Mesendoderm (in vitro differentiated cells): ENCODE measurements around the gene SPTB.

Experiments
- DNase-seq: peaks from one replicate; pipeline ENCODE4 v3.0.0; 2013
- H2AK5ac ChIP-seq: 2 replicates; pipeline ENCODE4 v1.6.1; 2013; ENCODE audit warnings: low read length, inconsistent platforms
- H2BK120ac ChIP-seq: 2 replicates; pipeline ENCODE4 v1.6.1; 2013; ENCODE audit warnings: low read depth, mild to moderate bottlenecking, low read length, moderate library complexity, mixed read lengths
- H2BK15ac ChIP-seq: replicated peaks from 2 replicates; pipeline ENCODE4 v1.6.1; 2013; ENCODE audit warnings: low read depth, mild to moderate bottlenecking, moderate library complexity
- H2BK5ac ChIP-seq: 2 replicates; pipeline ENCODE4 v1.6.1; 2013; ENCODE audit warnings: low read length, inconsistent platforms
- H3K18ac ChIP-seq: 2 replicates; pipeline ENCODE4 v1.6.1; 2013; ENCODE audit warnings: mild to moderate bottlenecking, low read length, mixed read lengths
- H3K23ac ChIP-seq: one replicate; pipeline ENCODE4 v1.6.1; 2013; ENCODE audit warnings: low read length
- H3K27ac ChIP-seq: 2 replicates; pipeline ENCODE4 v1.5.1; 2013; ENCODE audit warnings: low read depth, mild to moderate bottlenecking, inconsistent platforms, low read length, moderate library complexity
- H3K27me3 ChIP-seq: 2 replicates; pipeline ENCODE4 v1.6.1; 2013; ENCODE audit warnings: low read length, control low read depth, mild to moderate bottlenecking, inconsistent platforms; ENCODE audit not compliant: insufficient read depth, poor library complexity
- H3K36me3 ChIP-seq: 2 replicates; pipeline ENCODE4 v1.6.1; 2013; ENCODE audit warnings: low read length, inconsistent platforms; ENCODE audit not compliant: control insufficient read depth, insufficient read depth
- H3K4ac ChIP-seq: one replicate; pipeline ENCODE4 v1.6.1; 2013; ENCODE audit warnings: low read depth, mild to moderate bottlenecking, low read length, moderate library complexity
- H3K4me1 ChIP-seq: 2 replicates; pipeline ENCODE4 v1.6.1; 2013; ENCODE audit warnings: low read depth, low read length, inconsistent platforms; ENCODE audit not compliant: control insufficient read depth
- H3K4me2 ChIP-seq: 2 replicates; pipeline ENCODE4 v1.6.1; 2013; ENCODE audit warnings: low read length
- H3K4me3 ChIP-seq: 2 replicates; pipeline ENCODE4 v1.5.1; 2013; ENCODE audit warnings: mild to moderate bottlenecking, low read length
- H3K56ac ChIP-seq: one replicate; pipeline ENCODE4 v1.6.1; 2013; ENCODE audit warnings: low read length
- H3K79me1 ChIP-seq: 2 replicates; pipeline ENCODE4 v1.6.1; 2013; ENCODE audit warnings: low read length, inconsistent platforms
- H3K79me2 ChIP-seq: 2 replicates; pipeline ENCODE4 v1.6.1; 2013; ENCODE audit warnings: mild to moderate bottlenecking, low read length; ENCODE audit not compliant: control insufficient read depth, insufficient read depth
- H3K9ac ChIP-seq: 2 replicates; pipeline ENCODE4 v1.6.1; 2013; ENCODE audit warnings: low read length, inconsistent platforms
- H4K5ac ChIP-seq: one replicate; pipeline ENCODE4 v1.6.1; 2013; ENCODE audit warnings: low read length
- H4K8ac ChIP-seq: one replicate; pipeline ENCODE4 v1.6.1; 2013; ENCODE audit warnings: low read depth, mild to moderate bottlenecking, control low read depth, low read length, moderate library complexity
- WGBS: extraction: QIAGEN DNeasy Blood & Tissue Kit; methylation state at CpG from one replicate; pipeline ENCODE4 v1.1.7; 2013; ENCODE audit warnings: low lambda C conversion rate, missing lambda C conversion rate; ENCODE audit not compliant: insufficient coverage; ENCODE audit errors: extremely low coverage; 5-methylcytosine and 5-hydroxymethylcytosine counted together

SPTB gene

GRCh38 chr14:64715628-64716412, 163.9 kb downstream of the SPTB start:
- Histone ChIP-seq H3K4me1 (peaks cover 46% of the 10 kb centered on the region), H2BK120ac (peak overlapping the region; percentile 78), H3K79me2 (peaks cover 46% of the 10 kb centered on the region), H2BK15ac (no peak overlapping the region), H2BK5ac (peak overlapping the region; percentile 54), H3K4me3 (no peak overlapping the region), H3K79me1 (peaks cover 22% of the 10 kb centered on the region), H2AK5ac (no peak overlapping the region), H4K5ac (no peak overlapping the region), H3K36me3 (no peaks in the 10 kb centered on the region), H3K56ac (peak overlapping the region; percentile 88), H3K27me3 (no peaks in the 10 kb centered on the region), H3K4me2 (peak overlapping the region; percentile 44), H3K4ac (peak overlapping the region; percentile 93), H3K9ac (peak overlapping the region; percentile 51), H3K18ac (peak overlapping the region; percentile 88), H3K23ac (no peak overlapping the region), H3K27ac (peak overlapping the region; percentile 86), H4K8ac (no peak overlapping the region)
- peak; percentile 80 for DNase-seq
- WGBS: no CpG with 5 or more reads among the region's 22 CpGs

GRCh38 chr14:64715146-64715627, 164.5 kb downstream of the SPTB start:
- Histone ChIP-seq H3K79me2 (peaks cover 44% of the 10 kb centered on the region), H3K56ac (peak overlapping the region; percentile 88), H4K8ac (no peak overlapping the region), H3K4ac (no peak overlapping the region), H3K27ac (peak overlapping the region; percentile 86), H3K4me3 (no peak overlapping the region), H3K79me1 (peaks cover 20% of the 10 kb centered on the region), H3K27me3 (no peaks in the 10 kb centered on the region), H3K23ac (no peak overlapping the region), H2BK5ac (no peak overlapping the region), H3K36me3 (no peaks in the 10 kb centered on the region), H2BK15ac (no peak overlapping the region), H3K4me1 (peaks cover 45% of the 10 kb centered on the region), H2BK120ac (no peak overlapping the region), H3K4me2 (no peak overlapping the region), H2AK5ac (peak overlapping the region; percentile 41), H4K5ac (no peak overlapping the region), H3K18ac (peak overlapping the region; percentile 62), H3K9ac (no peak overlapping the region)
- WGBS: no CpG with 5 or more reads among the region's 4 CpGs
- DNase-seq: peak; percentile 60

GRCh38 chr14:64714432-64715025, 165.2 kb downstream of the SPTB start:
- Histone ChIP-seq H3K79me1 (peaks cover 20% of the 10 kb centered on the region), H3K4me1 (peaks cover 41% of the 10 kb centered on the region), H3K18ac (peak overlapping the region; percentile 62), H3K56ac (peak overlapping the region; percentile 15), H3K4ac (no peak overlapping the region), H3K27ac (no peak overlapping the region), H4K8ac (no peak overlapping the region), H3K79me2 (peaks cover 46% of the 10 kb centered on the region), H2BK120ac (no peak overlapping the region), H4K5ac (no peak overlapping the region), H2BK15ac (no peak overlapping the region), H3K23ac (no peak overlapping the region), H3K4me2 (no peak overlapping the region), H2AK5ac (peak overlapping the region; percentile 41), H3K27me3 (no peaks in the 10 kb centered on the region), H3K36me3 (no peaks in the 10 kb centered on the region), H3K4me3 (no peak overlapping the region), H3K9ac (no peak overlapping the region), H2BK5ac (no peak overlapping the region)
- peak; percentile 19 for DNase-seq
- no CpG with 5 or more reads among the region's 5 CpGs for WGBS

- peaks cover 46% of the 10 kb centered on the region for H3K79me2 ChIP-seq
- peaks cover 41% of the 10 kb centered on the region for H3K4me1 ChIP-seq
- no peak overlapping the region for H4K5ac ChIP-seq
- H2AK5ac ChIP-seq: no peak overlapping the region
- no peak overlapping the region for H2BK5ac ChIP-seq
- no peak overlapping the region for H3K56ac ChIP-seq
- no peak for DNase-seq
- H3K27me3 ChIP-seq: no peaks in the 10 kb centered on the region
- H3K4me2 ChIP-seq: no peak overlapping the region
- H3K18ac ChIP-seq: no peak overlapping the region
- H3K79me1 ChIP-seq: peaks cover 19% of the 10 kb centered on the region
- H3K23ac ChIP-seq: no peak overlapping the region
- H4K8ac ChIP-seq: no peak overlapping the region
- H3K27ac ChIP-seq: no peak overlapping the region
- no peak overlapping the region for H3K9ac ChIP-seq
- no peaks in the 10 kb centered on the region for H3K36me3 ChIP-seq
- H2BK120ac ChIP-seq: no peak overlapping the region
- no peak overlapping the region for H3K4ac ChIP-seq
- no peak overlapping the region for H3K4me3 ChIP-seq
- H2BK15ac ChIP-seq: no peak overlapping the region
Observed at GRCh38 chr14:64713677-64714076, 166.0 kb downstream of the SPTB start.

- Histone ChIP-seq H3K79me1 (peaks cover 13% of the 10 kb centered on the region), H3K27me3 (no peaks in the 10 kb centered on the region), H3K23ac (no peak overlapping the region), H3K4me1 (peaks cover 40% of the 10 kb centered on the region), H3K56ac (no peak overlapping the region), H2BK5ac (no peak overlapping the region), H4K5ac (no peak overlapping the region), H3K18ac (no peak overlapping the region), H3K79me2 (peaks cover 38% of the 10 kb centered on the region), H2BK120ac (no peak overlapping the region), H3K36me3 (no peaks in the 10 kb centered on the region), H3K27ac (no peak overlapping the region), H3K9ac (no peak overlapping the region), H3K4me2 (no peak overlapping the region), H4K8ac (no peak overlapping the region), H3K4ac (no peak overlapping the region), H2BK15ac (no peak overlapping the region), H3K4me3 (no peak overlapping the region), H2AK5ac (no peak overlapping the region)
- no CpG with 5 or more reads among the region's 5 CpGs for WGBS
- DNase-seq: no peak
Observed at GRCh38 chr14:64711039-64711438, 168.7 kb downstream of the SPTB start.
